GM18868 (cell line): ENCODE results near the gene FHAD1.

ENCODE experiments used
- ATAC-seq: cut with Tn5 transposase; IDR thresholded peaks from one replicate; pipeline ENCODE4 v1.9.1; 2021; ENCODE audit warnings: mild to moderate bottlenecking, moderate library complexity; ENCODE audit not compliant: unreplicated experiment

Gene FHAD1

GRCh38 chr1:15246960-15247614 lies at the start of gene FHAD1:
Gene FHAD1, plus strand, starts transcription at chr1:15247223. Its CDS starts 4,562 bp downstream, at chr1:15251785.
- ATAC-seq, result no peak

GRCh38 chr1:15197591-15198447 lies 49.2 kb upstream of the FHAD1 start:
- ATAC-seq, result no peak

- ATAC-seq, result no peak
Observed at GRCh38 chr1:15198684-15199083, 48.3 kb upstream of the FHAD1 start.

- ATAC-seq, result no peak
Observed at GRCh38 chr1:15201221-15201620, 45.8 kb upstream of the FHAD1 start.

- no peak for ATAC-seq
Observed at GRCh38 chr1:15201849-15202551, 45.0 kb upstream of the FHAD1 start.

- ATAC-seq, result no peak
Observed at GRCh38 chr1:15204931-15205330, 42.1 kb upstream of the FHAD1 start.

GRCh38 chr1:15205586-15206346 lies 41.3 kb upstream of the FHAD1 start:
- ATAC-seq, result no peak

GRCh38 chr1:15206418-15207030 lies 40.5 kb upstream of the FHAD1 start:
- ATAC-seq, result no peak

- no peak for ATAC-seq
Observed at GRCh38 chr1:15207031-15207828, 39.8 kb upstream of the FHAD1 start.

- ATAC-seq, result no peak
Observed at GRCh38 chr1:15207829-15208429, 39.1 kb upstream of the FHAD1 start.

- no peak for ATAC-seq
Observed at GRCh38 chr1:15210651-15211375, 36.2 kb upstream of the FHAD1 start.

GRCh38 chr1:15211424-15211823 lies 35.6 kb upstream of the FHAD1 start:
- no peak for ATAC-seq

- ATAC-seq, result no peak
Observed at GRCh38 chr1:15212216-15212953, 34.6 kb upstream of the FHAD1 start.

GRCh38 chr1:15212954-15213291 lies 34.1 kb upstream of the FHAD1 start:
- ATAC-seq, result no peak

- ATAC-seq, result no peak
Observed at GRCh38 chr1:15213341-15213821, 33.6 kb upstream of the FHAD1 start.

- no peak for ATAC-seq
Observed at GRCh38 chr1:15214527-15214926, 32.5 kb upstream of the FHAD1 start.

- ATAC-seq, result no peak
Observed at GRCh38 chr1:15215116-15215515, 31.9 kb upstream of the FHAD1 start.

- no peak for ATAC-seq
Observed at GRCh38 chr1:15217654-15218053, 29.4 kb upstream of the FHAD1 start.
